Kidney (tissue), 14 donors: ENCODE data around the gene UGDH. TPM values are rescaled to one million over a fixed set of nuclear protein-coding genes. Genes with fewer than 3 reads are reported as not detected.
"Not testable (repeated sequence)": the region's sequence is repeated elsewhere in the genome, so short reads cannot be mapped to it uniquely, and the experiment has no call there.

Experiments used
- DNase-seq, 5 donors: peaks; one replicate each; pipeline ENCODE4 v3.0.0-alpha.2; 2013 to 2020
- FAIRE-seq: peaks from 2 replicates; lab custom pipeline; 2012; peaks lifted over from hg19 to GRCh38; lab: Jason Lieb, UNC
- H3K27ac ChIP-seq, 2 donors: one replicate each; pipeline ENCODE4 v1.7.0; 2013; ENCODE audit warnings: low read depth in 2 of 2, low read length in 2 of 2, inconsistent platforms in 1 of 2
- H3K27me3 ChIP-seq: one replicate; pipeline ENCODE4 v1.7.1; 2013; ENCODE audit warnings: low read length, inconsistent platforms; ENCODE audit not compliant: control insufficient read depth, insufficient read depth
- H3K36me3 ChIP-seq, 3 donors: one replicate each; pipeline versions ENCODE4 v1.7.0 to v1.7.1; 2013; ENCODE audit warnings: low read length in 3 of 3, control low read depth in 1 of 3, inconsistent platforms in 1 of 3; ENCODE audit not compliant: insufficient read depth in 3 of 3, control insufficient read depth in 2 of 3
- H3K4me1 ChIP-seq, 3 donors: one replicate each; pipeline versions ENCODE4 v1.7.0 to v1.7.1; 2013; ENCODE audit warnings: low read length in 3 of 3, inconsistent platforms in 1 of 3, low read depth in 1 of 3; ENCODE audit not compliant: control insufficient read depth in 2 of 3, insufficient read depth in 2 of 3
- H3K4me3 ChIP-seq, 3 donors: one replicate each; pipeline versions ENCODE4 v1.7.0 to v1.8.1; 2013; ENCODE audit warnings: low read length in 3 of 3, control low read depth in 1 of 3, inconsistent platforms in 1 of 3
- H3K9ac ChIP-seq, 3 donors: one replicate each; pipeline versions ENCODE4 v1.7.0 to v1.7.1; 2013; ENCODE audit warnings: low read length in 3 of 3, control low read depth in 1 of 3, inconsistent platforms in 1 of 3
- H3K9me3 ChIP-seq, 3 donors: one replicate each; pipeline versions ENCODE4 v1.7.0 to v1.7.1; 2013; ENCODE audit warnings: low read length in 3 of 3, control low read depth in 1 of 3, inconsistent platforms in 1 of 3; ENCODE audit not compliant: control insufficient read depth in 2 of 3, insufficient read depth in 1 of 3
- intact Hi-C: fragments of 100-400 bp; cut with DNase I; formaldehyde crosslinking; loops from one replicate; pipeline ENCODE4 v1.11.1; 2022
- polyA plus RNA-seq: library from polyadenylated mRNA; stranded (reverse); fragments of 350-450 nt; fragmentation: Illumina TruSeq; extraction: RNeasy Lipid Tissue Mini Kit (QIAGEN cat#74804); gene quantifications from one replicate; pipeline ENCODE4 v1.2.3, GENCODE V29; 2014; ENCODE audit warnings: low read depth, low replicate concordance; ENCODE audit not compliant: insufficient read depth
- total RNA-seq: library from RNA; stranded (reverse); fragmentation: NEBNext Ultra II Directional; extraction: Animal tissue kit (Norgen Biotek cat#: 25700); gene quantifications from one replicate; pipeline ENCODE4 v1.2.1, GENCODE V29; 2021
- TF ChIP-seq, protein P1 (sequence below): IDR thresholded peaks from 3 replicates; pipeline ENCODE4 v1.5.1; 2012; ENCODE audit warnings: mild to moderate bottlenecking, moderate library complexity, borderline replicate concordance; ENCODE audit not compliant: insufficient read depth; ENCODE audit errors: extremely low read depth
- donor health status: control.
- donor health status: control.
- donor health status: control.
- donor health status: control.
- donor health status: control.
- donor health status: DM: yes; HTN: yes; CAD: no.
- donor health status: Normal renal cell carcinoma (clear cell type).

The UGDH gene
- total and polyA plus RNA-seq, 2 donors from 2014 or later, result 28.2 to 79.4 TPM

DNA sequence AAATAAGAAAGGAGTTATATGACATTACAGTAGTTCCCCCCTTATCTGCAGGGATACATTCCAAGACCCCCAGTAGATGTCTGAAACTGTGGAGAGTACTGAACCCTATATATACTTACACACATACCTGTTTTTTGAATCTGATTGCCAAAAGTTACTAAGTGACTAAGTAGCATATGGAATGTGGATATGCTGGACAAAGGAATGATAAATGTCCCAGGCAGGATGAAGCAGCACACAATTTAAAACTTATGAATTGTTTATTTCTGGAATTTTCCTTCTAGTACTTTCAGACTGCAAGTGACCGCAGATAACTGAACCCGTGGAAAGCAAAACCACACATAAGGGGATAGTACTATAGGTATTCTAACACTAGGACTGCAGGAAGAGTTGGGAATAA, 22.7 kb downstream of the UGDH start:
- H3K27me3 ChIP-seq, result no peaks in the 10 kb centered on the region
- TF ChIP-seq, protein P1, sequence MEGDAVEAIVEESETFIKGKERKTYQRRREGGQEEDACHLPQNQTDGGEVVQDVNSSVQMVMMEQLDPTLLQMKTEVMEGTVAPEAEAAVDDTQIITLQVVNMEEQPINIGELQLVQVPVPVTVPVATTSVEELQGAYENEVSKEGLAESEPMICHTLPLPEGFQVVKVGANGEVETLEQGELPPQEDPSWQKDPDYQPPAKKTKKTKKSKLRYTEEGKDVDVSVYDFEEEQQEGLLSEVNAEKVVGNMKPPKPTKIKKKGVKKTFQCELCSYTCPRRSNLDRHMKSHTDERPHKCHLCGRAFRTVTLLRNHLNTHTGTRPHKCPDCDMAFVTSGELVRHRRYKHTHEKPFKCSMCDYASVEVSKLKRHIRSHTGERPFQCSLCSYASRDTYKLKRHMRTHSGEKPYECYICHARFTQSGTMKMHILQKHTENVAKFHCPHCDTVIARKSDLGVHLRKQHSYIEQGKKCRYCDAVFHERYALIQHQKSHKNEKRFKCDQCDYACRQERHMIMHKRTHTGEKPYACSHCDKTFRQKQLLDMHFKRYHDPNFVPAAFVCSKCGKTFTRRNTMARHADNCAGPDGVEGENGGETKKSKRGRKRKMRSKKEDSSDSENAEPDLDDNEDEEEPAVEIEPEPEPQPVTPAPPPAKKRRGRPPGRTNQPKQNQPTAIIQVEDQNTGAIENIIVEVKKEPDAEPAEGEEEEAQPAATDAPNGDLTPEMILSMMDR, result no peak
- H3K27ac ChIP-seq, result no peak overlapping the region
- no peaks in the 10 kb centered on the region for H3K9me3 ChIP-seq
- peaks cover 9 to 52% (median 31%) of the 10 kb centered on the region in 3 donors for H3K36me3 ChIP-seq
- no peak overlapping the region for H3K9ac ChIP-seq
- FAIRE-seq (no peak), DNase-seq (no peak)
- H3K4me3 ChIP-seq, result no peak overlapping the region
- intact Hi-C loops, result no loop called here
- H3K4me1 ChIP-seq, result no peaks in the 10 kb centered on the region

DNA sequence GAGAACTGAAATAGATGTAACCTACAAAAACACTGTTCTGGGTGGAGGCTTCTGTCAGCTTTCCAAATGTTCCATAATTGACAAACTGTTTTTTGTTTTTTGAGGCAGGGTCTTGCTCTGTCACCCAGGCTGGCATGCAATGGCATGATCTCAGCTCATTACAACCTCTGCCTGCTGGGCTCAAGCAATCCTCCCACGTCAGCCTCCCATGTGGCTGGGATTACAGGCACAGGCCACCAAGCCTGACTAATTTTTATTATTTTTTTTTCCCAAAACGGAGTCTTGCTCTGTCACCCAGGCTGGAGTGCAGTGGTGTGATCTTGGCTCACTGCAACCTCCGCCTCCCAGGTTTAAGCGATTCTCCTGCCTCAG, 24.6 kb downstream of the UGDH start:
- H3K4me1 ChIP-seq, H3K27ac ChIP-seq, H3K9ac ChIP-seq, intact Hi-C loops, H3K9me3 ChIP-seq, H3K27me3 ChIP-seq, H3K4me3 ChIP-seq, DNase-seq, FAIRE-seq: not testable (repeated sequence)
- peaks cover 9 to 41% (median 26%) of the 10 kb centered on the region in 3 donors for H3K36me3 ChIP-seq

DNA sequence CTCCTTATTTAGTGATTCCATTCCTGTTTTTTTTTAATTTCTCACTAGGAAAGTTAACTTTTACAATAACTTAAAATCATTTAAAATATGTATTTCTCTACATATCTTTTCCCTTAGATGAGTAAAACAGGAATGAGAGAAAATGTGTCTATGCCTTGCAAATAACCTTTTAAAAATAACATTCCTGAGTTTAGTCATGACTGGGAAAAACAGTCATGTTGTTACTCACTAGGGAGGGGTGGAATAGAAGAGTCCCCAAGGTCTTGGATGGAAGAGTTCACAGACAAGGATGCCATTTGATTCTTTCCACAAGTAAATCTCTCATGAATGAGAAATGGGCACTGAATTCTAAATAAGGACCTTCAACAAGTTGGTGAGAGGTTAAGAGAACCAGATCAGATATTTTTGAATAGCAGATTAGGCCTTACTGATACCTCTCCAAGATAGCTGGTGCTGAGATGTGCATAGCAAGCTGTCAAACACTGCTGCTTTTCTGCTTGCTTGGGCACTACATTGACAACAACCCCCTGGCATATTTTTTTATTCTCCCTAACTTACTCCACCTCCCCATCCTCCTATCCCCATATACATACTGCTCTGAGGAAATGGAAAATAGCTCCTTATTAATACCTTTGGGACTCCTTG, 25.1 kb downstream of the UGDH start:
- Histone ChIP-seq H3K4me3 (no peak overlapping the region), H3K9ac (no peak overlapping the region), H3K4me1 (no peaks in the 10 kb centered on the region), H3K36me3 (peaks cover 9 to 37% (median 26%) of the 10 kb centered on the region in 3 donors), H3K27me3 (no peaks in the 10 kb centered on the region), H3K9me3 (no peaks in the 10 kb centered on the region), H3K27ac (no peak overlapping the region)
- DNase-seq (no peak), FAIRE-seq (no peak)
- TF ChIP-seq, protein P1, result no peak
- intact Hi-C loops, result no loop called here

DNA sequence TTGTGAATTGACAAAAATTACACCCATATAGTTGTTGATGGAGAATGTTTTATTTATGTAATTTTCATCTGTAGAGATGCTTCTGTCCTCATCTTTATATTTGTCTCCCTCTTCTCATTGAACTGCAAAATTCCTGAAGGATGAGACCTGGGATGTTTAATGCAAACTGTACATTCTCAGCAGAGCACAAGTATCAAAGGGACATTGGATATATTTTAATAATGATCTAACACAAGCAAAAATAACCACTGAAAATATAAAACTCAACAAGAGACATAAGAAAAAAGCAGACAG, 28.6 kb downstream of the UGDH start:
- no peaks in the 10 kb centered on the region for H3K4me1 ChIP-seq
- DNase-seq (no peak), FAIRE-seq (no peak)
- no peaks in the 10 kb centered on the region for H3K9me3 ChIP-seq
- H3K4me3 ChIP-seq, result no peak overlapping the region
- no peak overlapping the region for H3K9ac ChIP-seq
- TF ChIP-seq, protein P1, result no peak
- H3K27ac ChIP-seq, result no peak overlapping the region
- H3K36me3 ChIP-seq, result peaks cover 6 to 17% (median 12%) of the 10 kb centered on the region in 3 donors
- H3K27me3 ChIP-seq, result no peaks in the 10 kb centered on the region
- intact Hi-C loops, result no loop called here
